GM12873 (cell line): Measurements from ENCODE around the gene RANBP3.

Source experiments
- TF ChIP-seq, protein P1 (sequence below): IDR thresholded peaks from 2 replicates; pipeline ENCODE4 v1.5.1; 2012; ENCODE audit warnings: low read depth, mild to moderate bottlenecking, moderate library complexity, low read length, control low read depth; ENCODE audit not compliant: insufficient read depth; ENCODE audit errors: missing control alignments

The RANBP3 gene

DNA sequence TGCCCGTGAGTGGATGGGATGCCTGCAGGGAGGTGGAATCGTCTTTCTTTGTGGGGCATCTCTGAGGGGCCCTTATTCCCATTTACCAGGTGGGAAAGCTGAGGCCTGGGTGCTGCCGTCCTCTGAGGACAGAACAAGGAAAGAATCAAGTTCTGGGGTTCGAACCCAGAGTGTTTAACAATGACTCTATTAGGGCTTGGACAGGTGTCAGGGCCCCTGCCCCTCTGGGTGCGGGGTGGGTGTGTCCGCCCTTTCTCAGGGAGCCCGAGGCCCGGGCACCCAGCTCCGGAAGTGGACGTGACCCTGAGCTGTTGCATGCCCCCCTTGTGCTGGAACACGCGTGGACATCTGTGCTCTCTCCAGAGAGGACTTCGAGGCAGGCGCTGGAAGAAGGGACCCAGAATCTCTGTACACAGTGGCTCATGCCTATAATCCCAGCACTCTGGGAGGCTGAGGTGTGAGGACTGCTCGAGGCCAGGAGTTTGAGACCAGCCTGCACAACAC is 85.1 kb downstream of the RANBP3 start:
- TF ChIP-seq, protein P1, sequence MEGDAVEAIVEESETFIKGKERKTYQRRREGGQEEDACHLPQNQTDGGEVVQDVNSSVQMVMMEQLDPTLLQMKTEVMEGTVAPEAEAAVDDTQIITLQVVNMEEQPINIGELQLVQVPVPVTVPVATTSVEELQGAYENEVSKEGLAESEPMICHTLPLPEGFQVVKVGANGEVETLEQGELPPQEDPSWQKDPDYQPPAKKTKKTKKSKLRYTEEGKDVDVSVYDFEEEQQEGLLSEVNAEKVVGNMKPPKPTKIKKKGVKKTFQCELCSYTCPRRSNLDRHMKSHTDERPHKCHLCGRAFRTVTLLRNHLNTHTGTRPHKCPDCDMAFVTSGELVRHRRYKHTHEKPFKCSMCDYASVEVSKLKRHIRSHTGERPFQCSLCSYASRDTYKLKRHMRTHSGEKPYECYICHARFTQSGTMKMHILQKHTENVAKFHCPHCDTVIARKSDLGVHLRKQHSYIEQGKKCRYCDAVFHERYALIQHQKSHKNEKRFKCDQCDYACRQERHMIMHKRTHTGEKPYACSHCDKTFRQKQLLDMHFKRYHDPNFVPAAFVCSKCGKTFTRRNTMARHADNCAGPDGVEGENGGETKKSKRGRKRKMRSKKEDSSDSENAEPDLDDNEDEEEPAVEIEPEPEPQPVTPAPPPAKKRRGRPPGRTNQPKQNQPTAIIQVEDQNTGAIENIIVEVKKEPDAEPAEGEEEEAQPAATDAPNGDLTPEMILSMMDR, result no peak

DNA sequence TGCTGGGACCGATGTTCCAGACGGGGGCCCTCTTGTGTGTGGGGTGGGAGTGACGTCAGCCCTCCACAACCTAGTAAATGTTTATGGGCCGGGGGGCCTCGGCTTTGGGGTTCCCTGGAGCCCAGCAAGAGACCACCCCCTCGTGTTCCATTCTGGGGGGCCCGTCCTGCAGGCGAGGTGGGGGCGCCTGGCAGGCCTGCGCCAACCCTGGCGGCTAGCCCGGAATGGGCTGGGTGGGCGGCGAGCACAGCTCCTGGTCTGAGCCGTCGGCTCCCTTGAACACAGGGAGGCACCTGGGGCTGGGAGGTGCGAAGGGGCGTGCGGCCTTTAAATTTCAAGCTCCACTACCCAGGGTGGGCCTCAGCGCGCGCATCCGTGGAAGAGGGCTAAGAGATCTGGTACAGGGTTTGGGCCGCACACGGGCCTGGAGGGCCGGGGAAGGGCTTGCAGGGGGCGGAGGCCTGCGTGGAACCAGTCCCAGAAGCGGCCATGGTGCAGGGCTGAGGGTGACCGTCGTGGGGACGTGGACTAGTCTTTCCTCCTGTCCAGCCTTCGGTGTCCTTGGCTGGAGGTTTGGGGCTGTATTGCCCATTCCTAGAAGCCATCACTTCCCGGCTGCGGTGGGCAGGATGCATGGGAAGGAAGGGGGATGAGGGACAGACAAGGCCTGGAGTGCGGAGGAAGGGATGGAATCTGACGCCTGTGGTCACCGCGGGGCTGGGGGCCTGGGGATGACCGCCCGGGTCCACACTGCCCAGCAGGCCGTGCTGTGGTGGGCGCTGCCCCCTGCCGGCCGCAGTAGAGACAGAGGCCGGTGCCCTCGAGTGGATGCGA is 85.8 kb downstream of the RANBP3 start:
- TF ChIP-seq, protein P1, result peak; percentile 53

DNA sequence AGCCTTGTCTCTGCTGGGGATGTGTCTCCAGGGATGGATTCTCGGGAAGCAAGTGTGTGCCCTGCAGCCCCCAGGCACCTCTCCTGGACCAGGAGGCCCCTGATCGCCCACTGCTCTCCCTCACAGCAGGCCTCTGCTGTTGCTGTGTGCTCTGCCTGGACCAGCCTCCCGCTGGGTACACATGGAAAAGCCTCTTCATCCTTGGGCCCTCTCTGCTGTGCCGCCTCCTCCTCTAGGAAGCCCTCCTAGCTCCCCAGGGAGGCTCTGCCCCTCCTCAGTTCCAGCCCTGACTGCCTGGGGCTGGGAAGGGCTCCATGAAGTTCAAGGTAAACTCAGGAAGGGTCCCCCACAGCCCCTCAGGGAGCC is 86.4 kb downstream of the RANBP3 start:
- TF ChIP-seq, protein P1, result no peak

DNA sequence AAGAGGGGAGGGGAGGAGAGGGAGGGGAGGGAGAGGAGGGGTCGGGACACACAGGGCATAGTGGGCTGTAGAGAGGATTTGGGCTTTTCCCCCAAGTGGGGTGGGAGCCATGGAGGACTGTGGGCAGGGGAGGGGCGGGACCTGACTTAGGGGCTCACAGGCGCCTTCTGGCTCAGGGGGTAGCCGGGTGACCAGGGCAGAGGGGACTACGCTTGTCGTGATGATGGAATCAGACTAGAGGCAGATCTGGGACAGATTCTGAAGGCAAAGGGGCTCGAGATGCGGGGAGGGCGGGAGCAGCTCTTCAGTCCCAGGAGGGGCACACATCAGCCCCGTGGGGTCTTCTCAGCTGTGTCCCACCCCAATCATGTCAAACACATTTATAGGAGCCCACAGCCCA is 87.8 kb downstream of the RANBP3 start:
- TF ChIP-seq, protein P1, result no peak

DNA sequence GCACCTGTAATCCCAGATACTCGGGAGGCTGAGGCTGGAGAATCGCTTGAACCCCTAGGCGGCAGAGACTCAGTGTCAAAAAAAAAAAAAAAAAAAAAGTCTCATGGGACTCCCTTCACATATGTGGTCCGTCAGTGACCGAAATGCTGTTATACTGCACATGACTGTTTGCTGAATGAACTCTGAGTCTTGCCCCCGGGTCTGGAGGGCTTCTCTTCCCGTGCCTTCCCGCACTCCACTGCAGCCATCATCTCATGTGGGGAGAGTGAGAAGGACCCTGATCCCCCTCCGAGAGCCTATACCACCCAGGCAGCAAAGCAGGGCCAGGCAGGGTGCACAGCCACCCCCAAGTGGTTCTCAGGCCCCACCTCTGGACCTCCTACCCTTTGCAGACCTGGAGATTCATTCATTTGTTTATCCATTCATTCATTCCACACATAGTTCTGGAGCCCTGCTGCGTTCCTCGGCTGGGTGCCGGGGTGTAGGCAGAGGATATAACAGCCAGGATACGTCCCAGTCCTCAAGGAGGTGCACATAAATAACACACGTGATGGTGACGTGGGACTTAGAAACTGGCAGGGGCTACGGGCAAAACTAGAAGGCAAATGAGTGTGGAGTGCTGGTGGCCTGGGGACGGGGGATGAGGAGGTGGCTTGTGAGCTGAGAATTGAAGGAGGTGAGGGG is 88.5 kb downstream of the RANBP3 start:
- TF ChIP-seq, protein P1, result no peak

DNA sequence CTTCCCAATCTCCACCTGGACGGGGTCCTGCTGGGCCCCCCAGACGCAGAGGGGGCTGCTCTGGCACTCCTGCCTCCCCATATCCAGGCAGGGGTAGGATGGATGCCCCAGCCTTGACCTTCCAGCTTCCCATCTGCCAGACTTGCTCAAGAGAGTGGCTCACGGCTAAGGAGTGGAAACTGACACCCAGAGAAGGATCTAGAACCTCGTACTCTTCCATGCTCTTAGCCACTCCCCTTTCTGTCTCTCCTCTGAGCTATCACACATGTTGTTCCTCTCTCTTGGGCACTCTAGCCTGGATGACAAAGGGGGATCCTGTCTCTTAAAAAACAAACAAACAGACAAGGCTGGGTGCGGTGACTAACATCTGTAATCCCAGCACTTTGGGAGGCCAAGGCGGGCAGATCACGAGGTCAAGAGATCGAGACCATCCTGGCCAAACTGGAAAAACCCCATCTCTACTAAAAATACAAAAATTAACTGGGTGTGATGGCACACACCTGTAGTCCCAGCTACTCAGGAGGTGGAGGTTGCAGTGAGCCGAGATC is 95.4 kb downstream of the RANBP3 start:
- TF ChIP-seq, protein P1, result no peak
